ENCODE data around the gene PAIP1.

GRCh38 chr5:43485406-43485805, 71.5 kb downstream of the PAIP1 start:
- TF ChIP-seq POLR2A (IDR thresholded peaks at IDR 0.05): no peak
- no peak for TF ChIP-seq CTCF (IDR thresholded peaks at IDR 0.05)
